Measurements from ENCODE around the gene NR2C2.
A peak's percentile ranks its signal among the peaks of the same experiment; 100 is the strongest.

The NR2C2 gene

GRCh38 chr3:15092686-15093085, 145.3 kb downstream of the NR2C2 start:
- peak; percentile 33; the same call in 1 of the 3 replicates for ATAC-seq
- TF ChIP-seq ISL1 (CRISPR knock-in tag; IDR thresholded peaks at IDR 0.05): no peak
- TF ChIP-seq POU6F1 (CRISPR knock-in tag; IDR thresholded peaks at IDR 0.05; ENCODE audit: borderline replicate concordance, low read depth): no peak
- no peak for TF ChIP-seq CREB5 (CRISPR knock-in tag; IDR thresholded peaks at IDR 0.05; ENCODE audit: low read depth)
- TF ChIP-seq, protein P1, sequence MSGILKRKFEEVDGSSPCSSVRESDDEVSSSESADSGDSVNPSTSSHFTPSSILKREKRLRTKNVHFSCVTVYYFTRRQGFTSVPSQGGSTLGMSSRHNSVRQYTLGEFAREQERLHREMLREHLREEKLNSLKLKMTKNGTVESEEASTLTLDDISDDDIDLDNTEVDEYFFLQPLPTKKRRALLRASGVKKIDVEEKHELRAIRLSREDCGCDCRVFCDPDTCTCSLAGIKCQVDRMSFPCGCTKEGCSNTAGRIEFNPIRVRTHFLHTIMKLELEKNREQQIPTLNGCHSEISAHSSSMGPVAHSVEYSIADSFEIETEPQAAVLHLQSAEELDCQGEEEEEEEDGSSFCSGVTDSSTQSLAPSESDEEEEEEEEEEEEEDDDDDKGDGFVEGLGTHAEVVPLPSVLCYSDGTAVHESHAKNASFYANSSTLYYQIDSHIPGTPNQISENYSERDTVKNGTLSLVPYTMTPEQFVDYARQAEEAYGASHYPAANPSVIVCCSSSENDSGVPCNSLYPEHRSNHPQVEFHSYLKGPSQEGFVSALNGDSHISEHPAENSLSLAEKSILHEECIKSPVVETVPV (CRISPR knock-in tag; IDR thresholded peaks at IDR 0.05): no peak
- TF ChIP-seq ZFP3 (CRISPR knock-in tag; IDR thresholded peaks at IDR 0.05): no peak
- TF ChIP-seq CSDC2 (CRISPR knock-in tag; IDR thresholded peaks at IDR 0.05): no peak
- no peak for TF ChIP-seq BACH2 (CRISPR knock-in tag; IDR thresholded peaks at IDR 0.05; ENCODE audit: borderline replicate concordance)
- TF ChIP-seq TCF4 (CRISPR knock-in tag; IDR thresholded peaks at IDR 0.05; ENCODE audit: borderline replicate concordance): no peak
- TF ChIP-seq ZC3H10 (CRISPR knock-in tag; IDR thresholded peaks at IDR 0.05): no peak
- no peak for TF ChIP-seq ZNF70 (CRISPR knock-in tag; IDR thresholded peaks at IDR 0.05)
- no peak for TF ChIP-seq ZNF565 (CRISPR knock-in tag; conservative IDR thresholded peaks at IDR 0.05; ENCODE audit: low read depth)
- TF ChIP-seq PPARA (CRISPR knock-in tag; IDR thresholded peaks at IDR 0.05; ENCODE audit: borderline replicate concordance): no peak
- TF ChIP-seq TOX (CRISPR knock-in tag; IDR thresholded peaks at IDR 0.05; ENCODE audit: borderline replicate concordance): no peak
- TF ChIP-seq SNAI2 (CRISPR knock-in tag; IDR thresholded peaks at IDR 0.05): no peak
- TF ChIP-seq, protein P2, sequence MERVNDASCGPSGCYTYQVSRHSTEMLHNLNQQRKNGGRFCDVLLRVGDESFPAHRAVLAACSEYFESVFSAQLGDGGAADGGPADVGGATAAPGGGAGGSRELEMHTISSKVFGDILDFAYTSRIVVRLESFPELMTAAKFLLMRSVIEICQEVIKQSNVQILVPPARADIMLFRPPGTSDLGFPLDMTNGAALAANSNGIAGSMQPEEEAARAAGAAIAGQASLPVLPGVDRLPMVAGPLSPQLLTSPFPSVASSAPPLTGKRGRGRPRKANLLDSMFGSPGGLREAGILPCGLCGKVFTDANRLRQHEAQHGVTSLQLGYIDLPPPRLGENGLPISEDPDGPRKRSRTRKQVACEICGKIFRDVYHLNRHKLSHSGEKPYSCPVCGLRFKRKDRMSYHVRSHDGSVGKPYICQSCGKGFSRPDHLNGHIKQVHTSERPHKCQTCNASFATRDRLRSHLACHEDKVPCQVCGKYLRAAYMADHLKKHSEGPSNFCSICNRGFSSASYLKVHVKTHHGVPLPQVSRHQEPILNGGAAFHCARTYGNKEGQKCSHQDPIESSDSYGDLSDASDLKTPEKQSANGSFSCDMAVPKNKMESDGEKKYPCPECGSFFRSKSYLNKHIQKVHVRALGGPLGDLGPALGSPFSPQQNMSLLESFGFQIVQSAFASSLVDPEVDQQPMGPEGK (CRISPR knock-in tag; IDR thresholded peaks at IDR 0.05; ENCODE audit: borderline replicate concordance): no peak
- no peak for TF ChIP-seq OSR1 (CRISPR knock-in tag; IDR thresholded peaks at IDR 0.05)
- no peak for TF ChIP-seq RARB (CRISPR knock-in tag; IDR thresholded peaks at IDR 0.05)
- TF ChIP-seq ESRRG (CRISPR knock-in tag; IDR thresholded peaks at IDR 0.05): no peak

- TF ChIP-seq CSDC2 (CRISPR knock-in tag; IDR thresholded peaks at IDR 0.05) (no peak), ZNF8 (CRISPR knock-in tag; IDR thresholded peaks at IDR 0.05) (no peak), ZNF565 (CRISPR knock-in tag; conservative IDR thresholded peaks at IDR 0.05; ENCODE audit: low read depth) (no peak), ZNF70 (CRISPR knock-in tag; IDR thresholded peaks at IDR 0.05) (no peak), SNAI2 (CRISPR knock-in tag; IDR thresholded peaks at IDR 0.05) (no peak), CREB5 (CRISPR knock-in tag; IDR thresholded peaks at IDR 0.05; ENCODE audit: low read depth) (no peak), ARNTL (CRISPR knock-in tag; IDR thresholded peaks at IDR 0.05; ENCODE audit: borderline replicate concordance, low read depth) (no peak), ZFP3 (CRISPR knock-in tag; IDR thresholded peaks at IDR 0.05) (no peak), ESRRG (CRISPR knock-in tag; IDR thresholded peaks at IDR 0.05) (no peak), ISL1 (CRISPR knock-in tag; IDR thresholded peaks at IDR 0.05) (no peak)
- TF ChIP-seq, protein P1 (CRISPR knock-in tag; IDR thresholded peaks at IDR 0.05): no peak
- TF ChIP-seq, protein P3, sequence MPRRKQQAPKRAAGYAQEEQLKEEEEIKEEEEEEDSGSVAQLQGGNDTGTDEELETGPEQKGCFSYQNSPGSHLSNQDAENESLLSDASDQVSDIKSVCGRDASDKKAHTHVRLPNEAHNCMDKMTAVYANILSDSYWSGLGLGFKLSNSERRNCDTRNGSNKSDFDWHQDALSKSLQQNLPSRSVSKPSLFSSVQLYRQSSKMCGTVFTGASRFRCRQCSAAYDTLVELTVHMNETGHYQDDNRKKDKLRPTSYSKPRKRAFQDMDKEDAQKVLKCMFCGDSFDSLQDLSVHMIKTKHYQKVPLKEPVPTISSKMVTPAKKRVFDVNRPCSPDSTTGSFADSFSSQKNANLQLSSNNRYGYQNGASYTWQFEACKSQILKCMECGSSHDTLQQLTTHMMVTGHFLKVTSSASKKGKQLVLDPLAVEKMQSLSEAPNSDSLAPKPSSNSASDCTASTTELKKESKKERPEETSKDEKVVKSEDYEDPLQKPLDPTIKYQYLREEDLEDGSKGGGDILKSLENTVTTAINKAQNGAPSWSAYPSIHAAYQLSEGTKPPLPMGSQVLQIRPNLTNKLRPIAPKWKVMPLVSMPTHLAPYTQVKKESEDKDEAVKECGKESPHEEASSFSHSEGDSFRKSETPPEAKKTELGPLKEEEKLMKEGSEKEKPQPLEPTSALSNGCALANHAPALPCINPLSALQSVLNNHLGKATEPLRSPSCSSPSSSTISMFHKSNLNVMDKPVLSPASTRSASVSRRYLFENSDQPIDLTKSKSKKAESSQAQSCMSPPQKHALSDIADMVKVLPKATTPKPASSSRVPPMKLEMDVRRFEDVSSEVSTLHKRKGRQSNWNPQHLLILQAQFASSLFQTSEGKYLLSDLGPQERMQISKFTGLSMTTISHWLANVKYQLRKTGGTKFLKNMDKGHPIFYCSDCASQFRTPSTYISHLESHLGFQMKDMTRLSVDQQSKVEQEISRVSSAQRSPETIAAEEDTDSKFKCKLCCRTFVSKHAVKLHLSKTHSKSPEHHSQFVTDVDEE (CRISPR knock-in tag; IDR thresholded peaks at IDR 0.05): no peak
- no peak for ATAC-seq
Measured at GRCh38 chr3:15094187-15094875, 146.9 kb downstream of the NR2C2 start.
